ENCODE measurements around the gene CYP20A1. TPM values are rescaled to one million over a fixed set of nuclear protein-coding genes. Genes with fewer than 3 reads are reported as not detected.

CYP20A1 gene
- total and polyA plus RNA-seq, 2 of the 8 experiments (the other 6 are each of a cell fraction or from before 2014, with no cell fraction given): 6.2 to 21.5 TPM

- H4K8ac ChIP-seq (ENCODE audit: extremely low read depth, insufficient read depth, low read length): no peak overlapping the region
- peaks cover 3% of the 10 kb centered on the region for H3K79me1 ChIP-seq (ENCODE audit: low read depth, low read length)
- no peak overlapping the region for H2AFZ ChIP-seq (ENCODE audit: low read length)
- H3K56ac ChIP-seq (replicated peaks; ENCODE audit: insufficient read length, low read depth, low read length): no peak overlapping the region
- H2BK120ac ChIP-seq (replicated peaks; ENCODE audit: low read depth, low read length): no peak overlapping the region
- no peak overlapping the region for H3K23ac ChIP-seq (ENCODE audit: insufficient read length)
- no peak overlapping the region for H2BK20ac ChIP-seq (ENCODE audit: low read length)
- peaks cover 0 to 5% (median 3%) of the 10 kb centered on the region in 4 experiments; a peak in 3 of 8 replicates for H3K36me3 ChIP-seq (ENCODE audit: control insufficient read depth in 2 of 4, insufficient read depth in 4 of 4, low read length in 3 of 4)
- no peak overlapping the region for H3K9ac ChIP-seq (replicated peaks in 1 of 4; ENCODE audit: extremely low read depth in 1 of 4, low read depth in 3 of 4, low read length in 3 of 4)
- H2AK5ac ChIP-seq (ENCODE audit: low read depth, low read length): no peak overlapping the region
- ChIA-PET CTCF (ENCODE audit: partially characterized antibody) (interaction anchor here (0.6 kb wide), 1 partner anchor 9 kb away, joined by 3 read pairs; no protein-coding TSS in a partner anchor), POLR2A (ENCODE audit: partially characterized antibody) (no interaction called here)
- no peak overlapping the region for H3K18ac ChIP-seq (ENCODE audit: extremely low read depth, low read length)
- H3K27me3 ChIP-seq (replicated peaks in 1 of 4; ENCODE audit: control insufficient read depth in 3 of 4, extremely low read depth in 1 of 4, insufficient read depth in 3 of 4, low read length in 3 of 4): no peaks in the 10 kb centered on the region
- no peaks in the 10 kb centered on the region for H3K4me1 ChIP-seq (replicated peaks in 1 of 4; ENCODE audit: control insufficient read depth in 3 of 4, insufficient read depth in 4 of 4, low read length in 3 of 4)
- DNase-seq (ENCODE audit: low read depth in 1 of 2, low spot score in 2 of 2) (no peak), FAIRE-seq (no peak)
- no peaks in the 10 kb centered on the region for H3K23me2 ChIP-seq (ENCODE audit: low read depth, low read length)
- no peak overlapping the region for H3K4ac ChIP-seq (replicated peaks; ENCODE audit: insufficient read length, low read depth, low read length)
- WGBS, 2 experiments (ENCODE audit: extremely low coverage in 1 of 2, insufficient coverage in 1 of 2, insufficient read length in 1 of 2, insufficient replicate concordance in 2 of 2, low coverage in 1 of 2, low lambda C conversion rate in 2 of 2, missing lambda C conversion rate in 1 of 2): 79% methylated on average over 3 of the region's 3 CpGs; no CpG with 5 or more reads in 1 of the 2 experiments
- H4K20me1 ChIP-seq (replicated peaks in 1 of 2; ENCODE audit: control insufficient read depth in 1 of 2, insufficient read depth in 2 of 2, low read length in 2 of 2): peaks cover 3 to 4% of the 10 kb centered on the region in 2 experiments
- H3K79me2 ChIP-seq (ENCODE audit: control insufficient read depth in 1 of 2, insufficient read depth in 2 of 2, low read length in 2 of 2): peaks cover under 1 to 86% of the 10 kb centered on the region in 2 experiments
- no peaks in the 10 kb centered on the region for H3K9me3 ChIP-seq (ENCODE audit: insufficient read depth in 2 of 2, low read depth in 1 of 2, low read length in 1 of 2)
- no peak overlapping the region for H4K5ac ChIP-seq (ENCODE audit: insufficient read length, low read depth, low read length)
- no peak overlapping the region for H2BK5ac ChIP-seq (ENCODE audit: low read depth, low read length)
- no peak overlapping the region for H3K4me2 ChIP-seq (ENCODE audit: insufficient read depth in 1 of 2, low read depth in 2 of 2, low read length in 2 of 2)
- no peak overlapping the region for H2BK12ac ChIP-seq (ENCODE audit: low read depth, low read length)
- no peak overlapping the region for H3K4me3 ChIP-seq (ENCODE audit: extremely low read depth in 1 of 4, insufficient read depth in 2 of 4, low read depth in 3 of 4, low read length in 4 of 4)
- H3K14ac ChIP-seq (ENCODE audit: insufficient read length): no peak overlapping the region
- H3K27ac ChIP-seq (ENCODE audit: low read depth, low read length): no peak overlapping the region
- no peak overlapping the region for H4K91ac ChIP-seq (replicated peaks; ENCODE audit: insufficient read length, low read length)
- no peak overlapping the region for H2BK15ac ChIP-seq (ENCODE audit: low read length)
- TF ChIP-seq HDAC6 (IDR thresholded peaks at IDR 0.05; ENCODE audit: low read depth, low read length) (no peak), TAF1 (IDR thresholded peaks at IDR 0.05; ENCODE audit: low read depth, low read length) (no peak), E2F6 (IDR thresholded peaks at IDR 0.05) (no peak)
Measured at GRCh38 chr2:203354966-203355365, 116.1 kb downstream of the CYP20A1 start.
